HL-60 (cell line): Measurements from ENCODE around the gene NFIA.

Source experiments
- DNase-seq, 2 experiments: peaks; one replicate each; pipeline ENCODE4 v3.0.0-alpha.2; 2010 to 2020; ENCODE audit warnings: low read depth in 1 of 2, low spot score in 1 of 2
- H3K27ac ChIP-seq: fragments of 250-450 bp; sonication (Bioruptor Pico); replicated peaks from 2 replicates; pipeline ENCODE4 v1.5.1; 2020; ENCODE audit warnings: mild to moderate bottlenecking, moderate library complexity
- H3K27me3 ChIP-seq: fragments of 250-450 bp; sonication (Bioruptor Pico); 2 replicates; pipeline ENCODE4 v1.5.1; 2021; ENCODE audit warnings: mild to moderate bottlenecking, moderate library complexity; ENCODE audit not compliant: insufficient read depth, poor library complexity, severe bottlenecking
- H3K4me3 ChIP-seq: replicated peaks from 2 replicates; pipeline ENCODE4 v1.5.1; 2011; ENCODE audit warnings: mild to moderate bottlenecking, control low read depth, low read length; ENCODE audit not compliant: insufficient read depth
- CTCF ChIP-seq: IDR thresholded peaks from one replicate; pipeline ENCODE4 v1.5.1; 2011; ENCODE audit warnings: low read length, control low read depth, inconsistent platforms; ENCODE audit not compliant: insufficient read depth
- GABPA ChIP-seq: IDR thresholded peaks from 2 replicates; pipeline ENCODE4 v1.6.1; 2012; ENCODE audit warnings: low read depth
- POLR2AphosphoS5 ChIP-seq: IDR thresholded peaks from 2 replicates; pipeline ENCODE4 v1.6.1; 2012; ENCODE audit warnings: low read depth
- REST ChIP-seq: IDR thresholded peaks from 2 replicates; pipeline ENCODE4 v1.6.1; 2012; ENCODE audit warnings: low read depth; ENCODE audit not compliant: insufficient replicate concordance
- SPI1 ChIP-seq: IDR thresholded peaks from 2 replicates; pipeline ENCODE4 v1.6.1; 2012; ENCODE audit warnings: low read depth, mild to moderate bottlenecking, borderline replicate concordance

NFIA gene

GRCh38 chr1:61138305-61138704 is 55.9 kb downstream of the NFIA start:
- Histone ChIP-seq H3K27ac (no peak overlapping the region), H3K27me3 (no peaks in the 10 kb centered on the region), H3K4me3 (no peak overlapping the region)
- TF ChIP-seq SPI1, result no peak
- TF ChIP-seq POLR2AphosphoS5, result no peak
- TF ChIP-seq REST, result no peak
- TF ChIP-seq GABPA, result no peak
- TF ChIP-seq CTCF, result no peak
- DNase-seq, result no peak

GRCh38 chr1:61138921-61139774 is 56.8 kb downstream of the NFIA start:
- DNase-seq, result peak; percentile 53 to 59
- Histone ChIP-seq H3K4me3 (no peak overlapping the region), H3K27ac (no peak overlapping the region), H3K27me3 (no peaks in the 10 kb centered on the region)
- no peak for TF ChIP-seq POLR2AphosphoS5
- TF ChIP-seq GABPA, result no peak
- no peak for TF ChIP-seq REST
- TF ChIP-seq SPI1, result no peak
- TF ChIP-seq CTCF, result no peak

GRCh38 chr1:61139775-61140549 is 57.6 kb downstream of the NFIA start:
- H3K27ac ChIP-seq, result no peak overlapping the region

More at GRCh38 chr1:61139775-61140549, 57.6 kb downstream of the NFIA start:
- Histone ChIP-seq H3K27me3 (no peaks in the 10 kb centered on the region), H3K4me3 (no peak overlapping the region)
- TF ChIP-seq CTCF (no peak), REST (no peak), SPI1 (no peak), POLR2AphosphoS5 (no peak), GABPA (no peak)
- DNase-seq, result no peak
